Neuronal stem cell (in vitro differentiated cells): ENCODE data around the gene ROR1.

ENCODE experiments used
- DNase-seq: peaks from one replicate; pipeline ENCODE4 v3.0.0-alpha.2; 2013; ENCODE audit warnings: low spot score
- H2AFZ ChIP-seq: one replicate; pipeline ENCODE4 v1.6.1; 2013; ENCODE audit warnings: mild to moderate bottlenecking, low read length, inconsistent platforms
- H2AK5ac ChIP-seq: 2 replicates; pipeline ENCODE4 v1.6.1; 2013; ENCODE audit warnings: low read depth, mild to moderate bottlenecking, inconsistent platforms, low read length, moderate library complexity, mixed read lengths
- H2BK120ac ChIP-seq: 2 replicates; pipeline ENCODE4 v1.6.1; 2013; ENCODE audit warnings: low read depth, mild to moderate bottlenecking, inconsistent platforms, low read length, moderate library complexity, mixed read lengths
- H2BK12ac ChIP-seq: one replicate; pipeline ENCODE4 v1.6.1; 2013; ENCODE audit warnings: low read length, inconsistent platforms
- H2BK15ac ChIP-seq: 2 replicates; pipeline ENCODE4 v1.6.1; 2013; ENCODE audit warnings: mild to moderate bottlenecking, low read length, inconsistent platforms, mixed read lengths
- H2BK5ac ChIP-seq: one replicate; pipeline ENCODE4 v1.6.1; 2013; ENCODE audit warnings: inconsistent platforms, mild to moderate bottlenecking, low read length, moderate library complexity
- H3K14ac ChIP-seq: one replicate; pipeline ENCODE4 v1.6.1; 2013; ENCODE audit warnings: low read length, inconsistent platforms
- H3K18ac ChIP-seq: 2 replicates; pipeline ENCODE4 v1.6.1; 2013; ENCODE audit warnings: low read length, inconsistent platforms
- H3K23ac ChIP-seq: 2 replicates; pipeline ENCODE4 v1.6.1; 2013; ENCODE audit warnings: low read depth, mild to moderate bottlenecking, mixed read lengths, low read length, inconsistent platforms; ENCODE audit not compliant: poor library complexity
- H3K27ac ChIP-seq: replicated peaks from 3 replicates; pipeline ENCODE4 v1.5.1; 2013; ENCODE audit warnings: low read length, inconsistent platforms
- H3K27me3 ChIP-seq, 3 experiments: 2 replicates each; pipeline ENCODE4 v1.6.1; 2013; ENCODE audit warnings: low read length in 3 of 3, mild to moderate bottlenecking in 2 of 3, inconsistent platforms in 1 of 3, low read depth in 1 of 3, mixed read lengths in 1 of 3, moderate library complexity in 1 of 3; ENCODE audit not compliant: control insufficient read depth in 3 of 3, insufficient read depth in 3 of 3
- H3K36me3 ChIP-seq, 2 donors: replicated peaks in 1 of 2; 2 replicates each; pipeline ENCODE4 v1.6.1; 2013; ENCODE audit warnings: low read length in 2 of 2; ENCODE audit not compliant: control insufficient read depth in 2 of 2, insufficient read depth in 2 of 2
- H3K4ac ChIP-seq: 2 replicates; pipeline ENCODE4 v1.6.1; 2013; ENCODE audit warnings: inconsistent platforms, mild to moderate bottlenecking, low read length, moderate library complexity
- H3K4me1 ChIP-seq, 2 donors: 1 replicate in 1 of 2; 2 replicates in 1 of 2; pipeline ENCODE4 v1.6.1; 2013; ENCODE audit warnings: low read length in 2 of 2, low read depth in 1 of 2; ENCODE audit not compliant: control insufficient read depth in 2 of 2, insufficient read depth in 1 of 2
- H3K4me2 ChIP-seq: one replicate; pipeline ENCODE4 v1.6.1; 2013; ENCODE audit warnings: mild to moderate bottlenecking, low read length, inconsistent platforms; ENCODE audit not compliant: insufficient read depth, poor library complexity, severe bottlenecking
- H3K4me3 ChIP-seq, 2 donors: 2 replicates each; pipeline ENCODE4 v1.5.1; 2013; ENCODE audit warnings: low read length in 2 of 2, mild to moderate bottlenecking in 2 of 2, inconsistent platforms in 1 of 2, moderate library complexity in 1 of 2
- H3K79me1 ChIP-seq: one replicate; pipeline ENCODE4 v1.6.1; 2013; ENCODE audit warnings: low read depth, mild to moderate bottlenecking, inconsistent platforms, low read length, moderate library complexity
- H3K9ac ChIP-seq: one replicate; pipeline ENCODE4 v1.6.1; 2013; ENCODE audit warnings: mild to moderate bottlenecking, low read depth, low read length, inconsistent platforms; ENCODE audit not compliant: poor library complexity
- H3K9me3 ChIP-seq, 2 donors: replicated peaks in 1 of 2; 2 replicates each; pipeline versions ENCODE3 to v1.6.1; 2013; ENCODE audit warnings: low read length in 2 of 2, mild to moderate bottlenecking in 2 of 2, inconsistent platforms in 1 of 2, low read depth in 1 of 2, mixed read lengths in 1 of 2, moderate library complexity in 1 of 2; ENCODE audit not compliant: control insufficient read depth in 2 of 2, insufficient read depth in 1 of 2
- H4K8ac ChIP-seq: one replicate; pipeline ENCODE4 v1.6.1; 2013; ENCODE audit warnings: low read depth, mild to moderate bottlenecking, inconsistent platforms, low read length, moderate library complexity
- H4K91ac ChIP-seq: one replicate; pipeline ENCODE4 v1.6.1; 2013; ENCODE audit warnings: low read length, low read depth, mild to moderate bottlenecking, inconsistent platforms; ENCODE audit not compliant: poor library complexity
- WGBS, 2 donors: extraction: QIAGEN DNeasy Blood & Tissue Kit; methylation state at CpG; one replicate each; pipeline ENCODE4 v1.1.7; 2013; ENCODE audit warnings: missing lambda C conversion rate in 2 of 2, mixed read lengths in 1 of 2; ENCODE audit not compliant: insufficient read length in 2 of 2, insufficient replicate concordance in 1 of 2; ENCODE audit errors: extremely low coverage in 2 of 2; 5-methylcytosine and 5-hydroxymethylcytosine counted together

Gene ROR1

DNA sequence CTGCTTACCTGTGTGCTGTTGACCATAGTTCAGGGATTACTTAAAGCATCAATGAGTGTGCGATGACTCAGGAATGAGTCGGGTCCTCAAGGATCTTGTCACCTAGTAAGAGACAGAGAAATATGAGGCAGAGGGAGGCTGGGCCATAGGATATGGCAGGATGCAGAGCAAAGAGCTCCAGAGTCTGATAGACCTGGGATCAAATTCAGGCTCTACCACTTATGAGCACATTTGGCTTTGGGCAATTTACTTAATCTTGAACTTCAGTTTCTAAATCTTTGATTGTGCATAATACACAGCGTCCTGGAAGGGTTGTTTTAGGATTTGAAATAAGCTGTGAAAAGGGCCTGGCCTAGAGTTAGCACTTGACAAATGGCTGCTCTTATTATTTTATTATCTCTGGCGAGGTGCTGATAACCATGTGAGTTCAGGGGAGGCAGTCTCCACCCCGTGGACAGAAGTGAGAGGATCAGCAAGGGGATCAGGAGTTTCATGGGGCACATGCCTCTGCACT, 94.5 kb downstream of the ROR1 start:
- Histone ChIP-seq H3K79me1 (no peaks in the 10 kb centered on the region), H3K27me3 (no peaks in the 10 kb centered on the region), H3K36me3 (no peaks in the 10 kb centered on the region), H3K23ac (no peak overlapping the region), H3K14ac (no peak overlapping the region), H3K4ac (no peak overlapping the region), H3K9ac (no peak overlapping the region), H4K8ac (no peak overlapping the region), H3K27ac (no peak overlapping the region), H3K9me3 (no peaks in the 10 kb centered on the region), H2BK120ac (no peak overlapping the region), H4K91ac (no peak overlapping the region), H3K4me2 (no peak overlapping the region), H2AK5ac (no peak overlapping the region), H3K4me3 (no peak overlapping the region), H3K4me1 (peaks cover 5 to 11% of the 10 kb centered on the region in 2 donors), H3K18ac (no peak overlapping the region), H2AFZ (no peak overlapping the region), H2BK5ac (no peak overlapping the region), H2BK12ac (no peak overlapping the region), H2BK15ac (no peak overlapping the region)
- no peak for DNase-seq
- no CpG with 5 or more reads among the region's 5 CpGs for WGBS, 2 donors

GRCh38 chr1:63870152-63870551, 96.3 kb downstream of the ROR1 start:
- no CpG with 5 or more reads among the region's 2 CpGs for WGBS, 2 donors
- no peak overlapping the region for H3K4me2 ChIP-seq

DNA sequence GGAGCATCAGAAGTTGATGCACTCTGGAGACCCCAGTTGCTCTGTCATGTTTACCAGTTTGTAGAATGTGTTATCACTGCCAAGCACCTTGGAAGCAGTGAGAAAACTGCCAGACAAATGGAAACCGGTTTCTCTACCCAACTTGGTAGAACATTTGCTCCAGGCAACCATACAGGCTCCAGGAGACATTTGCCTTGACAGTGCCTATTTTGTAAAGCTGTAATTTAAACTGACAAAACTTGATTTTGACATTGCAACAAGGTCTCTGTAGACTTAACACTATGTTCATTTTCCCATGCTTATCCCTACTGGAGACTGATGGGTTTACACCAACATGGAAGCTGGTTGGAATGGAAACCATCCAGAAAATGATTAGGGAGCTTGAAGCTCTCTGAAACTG, 97.6 kb downstream of the ROR1 start:
- no CpG with 5 or more reads among the region's 1 CpG for WGBS, 2 donors
- no peak overlapping the region for H3K27ac ChIP-seq

More at GRCh38 chr1:63870152-63870551, 96.3 kb downstream of the ROR1 start:
- Histone ChIP-seq H3K27me3 (no peaks in the 10 kb centered on the region), H3K36me3 (no peaks in the 10 kb centered on the region), H3K18ac (no peak overlapping the region), H3K9me3 (no peaks in the 10 kb centered on the region), H2BK5ac (no peak overlapping the region), H4K8ac (no peak overlapping the region), H3K23ac (no peak overlapping the region), H3K79me1 (no peaks in the 10 kb centered on the region), H3K4me1 (peaks cover 5 to 7% of the 10 kb centered on the region in 2 donors), H3K14ac (no peak overlapping the region), H4K91ac (no peak overlapping the region), H3K9ac (no peak overlapping the region), H3K4me3 (no peak overlapping the region), H2AK5ac (no peak overlapping the region), H3K27ac (no peak overlapping the region), H2BK12ac (no peak overlapping the region), H3K4ac (no peak overlapping the region), H2BK15ac (no peak overlapping the region), H2BK120ac (no peak overlapping the region), H2AFZ (no peak overlapping the region)
- DNase-seq, result no peak

GRCh38 chr1:63873751-63874150, 99.9 kb downstream of the ROR1 start:
- Histone ChIP-seq H4K8ac (no peak overlapping the region), H3K4ac (no peak overlapping the region), H3K9me3 (no peaks in the 10 kb centered on the region), H2AFZ (no peak overlapping the region), H3K27me3 (no peaks in the 10 kb centered on the region), H4K91ac (no peak overlapping the region), H3K27ac (no peak overlapping the region), H2BK120ac (no peak overlapping the region), H3K9ac (no peak overlapping the region), H3K4me2 (no peak overlapping the region), H3K14ac (no peak overlapping the region), H2BK12ac (no peak overlapping the region), H3K18ac (no peak overlapping the region), H3K23ac (no peak overlapping the region), H3K4me1 (peaks cover 0 to 3% of the 10 kb centered on the region in 2 donors), H2BK5ac (no peak overlapping the region), H3K4me3 (no peak overlapping the region), H3K79me1 (no peaks in the 10 kb centered on the region), H3K36me3 (no peaks in the 10 kb centered on the region), H2BK15ac (no peak overlapping the region), H2AK5ac (no peak overlapping the region)
- no CpG with 5 or more reads among the region's 3 CpGs for WGBS, 2 donors
- DNase-seq, result no peak

More for the DNA sequence above, 97.6 kb downstream of the ROR1 start:
- no peak overlapping the region for H3K4me2 ChIP-seq
- no peak overlapping the region for H4K8ac ChIP-seq
- no peaks in the 10 kb centered on the region for H3K27me3 ChIP-seq
- H2AK5ac ChIP-seq, result no peak overlapping the region
- H2BK5ac ChIP-seq, result no peak overlapping the region
- H3K4me1 ChIP-seq, result peaks cover 0 to 5% of the 10 kb centered on the region in 2 donors
- DNase-seq, result no peak
- H3K4ac ChIP-seq, result no peak overlapping the region
- no peak overlapping the region for H4K91ac ChIP-seq
- no peak overlapping the region for H3K4me3 ChIP-seq
- no peaks in the 10 kb centered on the region for H3K36me3 ChIP-seq
- H2AFZ ChIP-seq, result no peak overlapping the region
- no peak overlapping the region for H3K18ac ChIP-seq
- no peak overlapping the region for H2BK15ac ChIP-seq
- H3K9me3 ChIP-seq, result no peaks in the 10 kb centered on the region
- H3K9ac ChIP-seq, result no peak overlapping the region
- no peak overlapping the region for H2BK12ac ChIP-seq
- H2BK120ac ChIP-seq, result no peak overlapping the region
- no peak overlapping the region for H3K14ac ChIP-seq
- H3K79me1 ChIP-seq, result no peaks in the 10 kb centered on the region
- H3K23ac ChIP-seq, result no peak overlapping the region
